HepG2 (cell line): ENCODE results near the gene KLHDC2. TPM values are rescaled to one million over a fixed set of nuclear protein-coding genes. Genes with fewer than 3 reads are reported as not detected.

Experiments
- ARID5B ChIP-seq: IDR thresholded peaks from 2 replicates; pipeline ENCODE4 v1.4.0; 2020; ENCODE audit warnings: mild to moderate bottlenecking, missing genetic modification reagents
- ARNTL ChIP-seq: sonication (generic); formaldehyde crosslinking; IDR thresholded peaks from 2 replicates; pipeline ENCODE4 v1.4.0; 2020; ENCODE audit warnings: mild to moderate bottlenecking, missing genetic modification reagents
- BCL6 ChIP-seq: IDR thresholded peaks from 2 replicates; pipeline ENCODE4 v1.6.1; 2016; ENCODE audit warnings: missing genetic modification reagents, missing compliant biosample characterization
- CTCF ChIP-seq: sonication (generic); formaldehyde crosslinking; IDR thresholded peaks from 2 replicates; pipeline ENCODE4 v1.5.0; 2020; ENCODE audit warnings: mild to moderate bottlenecking, missing genetic modification reagents, moderate library complexity
- DMAP1 ChIP-seq: IDR thresholded peaks from 2 replicates; pipeline ENCODE4 v1.6.1; 2016
- ELF3 ChIP-seq: IDR thresholded peaks from 2 replicates; pipeline ENCODE4 v1.6.1; 2016; ENCODE audit warnings: missing genetic modification reagents, missing compliant biosample characterization
- ESRRA ChIP-seq: sonication (generic); formaldehyde crosslinking; IDR thresholded peaks from 2 replicates; pipeline ENCODE4 v1.5.1; 2020; ENCODE audit warnings: mild to moderate bottlenecking, low read depth, missing genetic modification reagents
- FOXK1 ChIP-seq: sonication (generic); formaldehyde crosslinking; IDR thresholded peaks from 2 replicates; pipeline ENCODE4 v1.4.0; 2020; ENCODE audit warnings: low read depth, missing genetic modification reagents, borderline replicate concordance
- HDAC1 ChIP-seq: sonication (generic); formaldehyde crosslinking; IDR thresholded peaks from 2 replicates; pipeline ENCODE4 v1.5.1; 2020; ENCODE audit warnings: mild to moderate bottlenecking, missing genetic modification reagents
- HNF4G ChIP-seq, 2 experiments: sonication (generic) in 1 of 2; formaldehyde crosslinking in 1 of 2; IDR thresholded peaks; 2 replicates each; pipeline versions ENCODE4 v1.4.0 to v1.6.1; 2011 to 2020; ENCODE audit warnings: borderline replicate concordance in 2 of 2, low read depth in 2 of 2, mild to moderate bottlenecking in 2 of 2, low read length in 1 of 2, missing genetic modification reagents in 1 of 2, moderate library complexity in 1 of 2
- MYPOP ChIP-seq: sonication (generic); formaldehyde crosslinking; IDR thresholded peaks from 2 replicates; pipeline ENCODE4 v1.8.1; 2023; ENCODE audit warnings: mild to moderate bottlenecking, moderate library complexity, missing genetic modification reagents
- PITX1 ChIP-seq: sonication (generic); formaldehyde crosslinking; IDR thresholded peaks from 2 replicates; pipeline ENCODE4 v1.5.1; 2020; ENCODE audit warnings: mild to moderate bottlenecking, missing genetic modification reagents
- RXRB ChIP-seq: IDR thresholded peaks from 2 replicates; pipeline ENCODE4 v1.6.1; 2016; ENCODE audit warnings: borderline replicate concordance, missing genetic modification reagents, missing compliant biosample characterization
- SP5 ChIP-seq: IDR thresholded peaks from 2 replicates; pipeline ENCODE4 v1.6.1; 2016; ENCODE audit warnings: low read depth, borderline replicate concordance
- TCF7L2 ChIP-seq: IDR thresholded peaks from 2 replicates; pipeline ENCODE4 v1.6.1; 2011; ENCODE audit warnings: mild to moderate bottlenecking, low read depth, low read length, moderate library complexity
- polyA plus RNA-seq, 8 experiments: library from polyadenylated mRNA; depleted of rRNA in 3 of 8; stranded (reverse) in 7 of 8; unstranded in 1 of 8; fragments of >200 nt; fragmentation: Illumina TruSeq in 4 of 8; extraction: Trizol in 4 of 8; gene quantifications; 2 replicates each; pipeline versions ENCODE4 v1.2.1 to v1.2.3, GENCODE V29; 2011 to 2016; ENCODE audit warnings: low read depth in 4 of 8, missing spikeins in 1 of 8, mixed read lengths in 1 of 8; ENCODE audit not compliant: insufficient read depth in 1 of 8
- total RNA-seq, 5 experiments: library from RNA; depleted of rRNA; stranded (reverse); fragments of >200 nt; fragmentation: Illumina TruSeq; extraction: Trizol; gene quantifications; 2 replicates each; pipeline ENCODE4 v1.2.3, GENCODE V29; 2016; ENCODE audit warnings: low read depth in 1 of 5
- TF ChIP-seq, protein P1 (sequence below): sonication (generic); formaldehyde crosslinking; IDR thresholded peaks from 2 replicates; pipeline ENCODE4 v1.5.1; 2020; ENCODE audit warnings: mild to moderate bottlenecking, missing genetic modification reagents, borderline replicate concordance

Gene KLHDC2
- total and polyA plus RNA-seq, 2 of the 13 experiments (the other 11 are each of a cell fraction or from before 2014, with no cell fraction given): 95.5 to 170 TPM

DNA sequence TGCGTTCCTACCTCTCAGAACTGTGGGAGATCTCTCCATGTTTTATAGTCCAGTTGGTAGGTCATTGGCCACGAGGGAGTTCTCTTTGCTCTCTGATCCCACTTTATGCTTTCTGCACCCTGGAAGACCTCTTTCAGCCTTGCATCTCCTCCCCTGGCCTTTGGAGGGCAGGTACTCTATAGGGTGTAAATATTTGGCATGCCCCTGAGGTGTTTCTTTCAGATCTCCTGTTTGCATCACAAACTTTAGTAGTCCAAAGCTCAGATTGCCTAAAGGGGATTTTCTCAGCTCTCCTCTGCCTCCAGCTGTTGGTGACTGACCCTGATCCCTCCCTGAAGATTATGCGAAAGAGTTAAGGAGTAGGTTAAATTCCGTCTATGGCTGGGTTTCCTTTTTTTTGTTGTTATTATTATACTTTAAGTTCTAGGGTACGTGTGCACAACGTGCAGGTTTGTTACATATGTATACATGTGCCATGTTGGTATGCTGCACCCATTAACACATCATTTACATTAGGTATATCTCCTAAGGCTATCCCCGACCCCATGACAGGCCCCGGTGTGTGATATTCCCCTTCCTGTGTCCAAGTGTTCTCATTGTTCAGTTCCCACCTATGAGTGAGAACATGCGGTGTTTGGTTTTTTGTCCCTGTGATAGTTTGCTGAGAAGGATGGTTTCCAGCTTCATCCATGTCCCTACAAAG lies 46.1 kb upstream of the KLHDC2 start (continued):
- TF ChIP-seq MYPOP (CRISPR knock-in tag) (peak; percentile 48; the same call in 1 of the 2 replicates), HNF4G (IDR thresholded peaks at IDR 0.05; ENCODE audit: borderline replicate concordance, low read depth, low read length) (peak; percentile 76), HNF4G (CRISPR knock-in tag; IDR thresholded peaks at IDR 0.05; ENCODE audit: borderline replicate concordance, low read depth) (peak; percentile 79), ESRRA (CRISPR knock-in tag) (peak; percentile 77), CTCF (CRISPR knock-in tag) (peak; percentile 65), FOXK1 (CRISPR knock-in tag) (peak; percentile 70; the same call in 1 of the 2 replicates), ARID5B (peak; percentile 92), RXRB (peak; percentile 85), ELF3 (CRISPR knock-in tag) (peak; percentile 34; the same call in 1 of the 2 replicates), HDAC1 (peak; percentile 89), DMAP1 (CRISPR knock-in tag) (peak; percentile 65; the same call in 1 of the 2 replicates), TCF7L2 (peak; percentile 73; the same call in 1 of the 2 replicates), BCL6 (CRISPR knock-in tag) (peak; percentile 91), PITX1 (peak; percentile 95), SP5 (CRISPR knock-in tag) (peak; percentile 91), ARNTL (CRISPR knock-in tag) (peak; percentile 64; the same call in 1 of the 2 replicates)
- TF ChIP-seq, protein P1, sequence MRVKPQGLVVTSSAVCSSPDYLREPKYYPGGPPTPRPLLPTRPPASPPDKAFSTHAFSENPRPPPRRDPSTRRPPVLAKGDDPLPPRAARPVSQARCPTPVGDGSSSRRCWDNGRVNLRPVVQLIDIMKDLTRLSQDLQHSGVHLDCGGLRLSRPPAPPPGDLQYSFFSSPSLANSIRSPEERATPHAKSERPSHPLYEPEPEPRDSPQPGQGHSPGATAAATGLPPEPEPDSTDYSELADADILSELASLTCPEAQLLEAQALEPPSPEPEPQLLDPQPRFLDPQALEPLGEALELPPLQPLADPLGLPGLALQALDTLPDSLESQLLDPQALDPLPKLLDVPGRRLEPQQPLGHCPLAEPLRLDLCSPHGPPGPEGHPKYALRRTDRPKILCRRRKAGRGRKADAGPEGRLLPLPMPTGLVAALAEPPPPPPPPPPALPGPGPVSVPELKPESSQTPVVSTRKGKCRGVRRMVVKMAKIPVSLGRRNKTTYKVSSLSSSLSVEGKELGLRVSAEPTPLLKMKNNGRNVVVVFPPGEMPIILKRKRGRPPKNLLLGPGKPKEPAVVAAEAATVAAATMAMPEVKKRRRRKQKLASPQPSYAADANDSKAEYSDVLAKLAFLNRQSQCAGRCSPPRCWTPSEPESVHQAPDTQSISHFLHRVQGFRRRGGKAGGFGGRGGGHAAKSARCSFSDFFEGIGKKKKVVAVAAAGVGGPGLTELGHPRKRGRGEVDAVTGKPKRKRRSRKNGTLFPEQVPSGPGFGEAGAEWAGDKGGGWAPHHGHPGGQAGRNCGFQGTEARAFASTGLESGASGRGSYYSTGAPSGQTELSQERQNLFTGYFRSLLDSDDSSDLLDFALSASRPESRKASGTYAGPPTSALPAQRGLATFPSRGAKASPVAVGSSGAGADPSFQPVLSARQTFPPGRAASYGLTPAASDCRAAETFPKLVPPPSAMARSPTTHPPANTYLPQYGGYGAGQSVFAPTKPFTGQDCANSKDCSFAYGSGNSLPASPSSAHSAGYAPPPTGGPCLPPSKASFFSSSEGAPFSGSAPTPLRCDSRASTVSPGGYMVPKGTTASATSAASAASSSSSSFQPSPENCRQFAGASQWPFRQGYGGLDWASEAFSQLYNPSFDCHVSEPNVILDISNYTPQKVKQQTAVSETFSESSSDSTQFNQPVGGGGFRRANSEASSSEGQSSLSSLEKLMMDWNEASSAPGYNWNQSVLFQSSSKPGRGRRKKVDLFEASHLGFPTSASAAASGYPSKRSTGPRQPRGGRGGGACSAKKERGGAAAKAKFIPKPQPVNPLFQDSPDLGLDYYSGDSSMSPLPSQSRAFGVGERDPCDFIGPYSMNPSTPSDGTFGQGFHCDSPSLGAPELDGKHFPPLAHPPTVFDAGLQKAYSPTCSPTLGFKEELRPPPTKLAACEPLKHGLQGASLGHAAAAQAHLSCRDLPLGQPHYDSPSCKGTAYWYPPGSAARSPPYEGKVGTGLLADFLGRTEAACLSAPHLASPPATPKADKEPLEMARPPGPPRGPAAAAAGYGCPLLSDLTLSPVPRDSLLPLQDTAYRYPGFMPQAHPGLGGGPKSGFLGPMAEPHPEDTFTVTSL (CRISPR knock-in tag): peak; percentile 84; the same call in 1 of the 2 replicates
